CD4-positive, alpha-beta T cell (primary cell): ENCODE measurements around the gene YAP1. TPM values are rescaled to one million over a fixed set of nuclear protein-coding genes. Genes with fewer than 3 reads are reported as not detected.

Source experiments
- ATAC-seq: fragments of 200-7000 bp; cut with Tn5 transposase; one replicate; pipeline ENCODE4 v1.10.0; 2022; ENCODE audit warnings: mild to moderate bottlenecking; ENCODE audit not compliant: poor library complexity
- CTCF ChIA-PET: fragments of 350-600 bp; sonication (Branson Sonifier 250); formaldehyde crosslinking; loops from one replicate; lab custom pipeline; 2021; ENCODE audit warnings: antibody characterized with exemption, inconsistent platforms; lab: Charles Lee
- POLR2A ChIA-PET: fragments of 350-600 bp; sonication (Branson Sonifier 250); formaldehyde crosslinking; loops from one replicate; lab custom pipeline; 2021; ENCODE audit warnings: antibody characterized with exemption, inconsistent platforms; lab: Charles Lee
- DNase-seq, 14 experiments: peaks; one replicate each; pipeline ENCODE4 v3.0.0-alpha.2; 2013 to 2020; ENCODE audit warnings: mixed read lengths in 2 of 14
- H3K27ac ChIP-seq, 2 donors: one replicate each; pipeline versions ENCODE4 v1.5.1 to v1.7.0; 2013; ENCODE audit warnings: low read length in 2 of 2, low read depth in 1 of 2, mild to moderate bottlenecking in 1 of 2
- H3K27me3 ChIP-seq, 2 experiments: 1 replicate in 1 of 2; 2 replicates in 1 of 2; pipeline versions ENCODE4 v1.6.1 to v1.7.0; 2013; ENCODE audit warnings: low read length in 2 of 2, control low read depth in 1 of 2, mild to moderate bottlenecking in 1 of 2, moderate library complexity in 1 of 2; ENCODE audit not compliant: insufficient read depth in 2 of 2, control insufficient read depth in 1 of 2
- H3K36me3 ChIP-seq: one replicate; pipeline ENCODE4 v1.6.1; 2013; ENCODE audit warnings: low read length, control low read depth; ENCODE audit not compliant: insufficient read depth
- H3K4me1 ChIP-seq: one replicate; pipeline ENCODE4 v1.6.1; 2013; ENCODE audit warnings: low read length, control low read depth; ENCODE audit not compliant: insufficient read depth
- H3K4me3 ChIP-seq: one replicate; pipeline ENCODE4 v1.5.1; 2013; ENCODE audit warnings: mild to moderate bottlenecking, low read length, moderate library complexity
- H3K9me3 ChIP-seq, 2 experiments: 1 replicate in 1 of 2; 2 replicates in 1 of 2; pipeline versions ENCODE4 v1.6.1 to v1.7.0; 2013; ENCODE audit warnings: low read length in 2 of 2, mild to moderate bottlenecking in 2 of 2, control low read depth in 1 of 2, moderate library complexity in 1 of 2; ENCODE audit not compliant: control insufficient read depth in 1 of 2, insufficient read depth in 1 of 2
- H3K27ac Mint-ChIP-seq: one replicate; pipeline ENCODE4 v1.8.0; 2020; ENCODE audit warnings: mixed read lengths
- H3K27me3 Mint-ChIP-seq: one replicate; pipeline ENCODE4 v1.8.0; 2021; ENCODE audit warnings: mixed read lengths
- H3K36me3 Mint-ChIP-seq: one replicate; pipeline ENCODE4 v1.8.0; 2021; ENCODE audit warnings: low read depth, mixed read lengths
- H3K4me1 Mint-ChIP-seq: one replicate; pipeline ENCODE4 v1.8.0; 2021; ENCODE audit warnings: low read depth, mixed read lengths
- H3K4me3 Mint-ChIP-seq: one replicate; pipeline ENCODE4 v1.8.0; 2020; ENCODE audit warnings: mild to moderate bottlenecking, mixed read lengths
- H3K9me3 Mint-ChIP-seq: one replicate; pipeline ENCODE4 v1.8.0; 2020; ENCODE audit warnings: mixed read lengths
- CTCF ChIP-seq: fragments of 200-600 bp; IDR thresholded peaks from one replicate; pipeline ENCODE4 v1.8.0; 2022; ENCODE audit warnings: antibody characterized with exemption, mild to moderate bottlenecking
- intact Hi-C, 2 experiments: fragments of 100-400 bp; cut with DNase I in 1 of 2; cut with micrococcal nuclease in 1 of 2; formaldehyde crosslinking; loops; one replicate each; pipeline versions ENCODE4 v1.15.1 to v1.9.0; 2023 to 2025; cut with DNase I, micrococcal nuclease
- total RNA-seq, 174 experiments: library from RNA in 2 of 174; stranded (reverse) in 2 of 174; gene quantifications; one replicate each; pipeline ENCODE4 v1.2.3 and lab custom pipeline; 2021 to 2026

Gene YAP1
- total RNA-seq, 2 experiments from 2014 or later = 0.06 TPM; not detected in 1

GRCh38 chr11:102279641-102280170 lies 169.5 kb downstream of the YAP1 start:
- peaks cover 5% of the 10 kb centered on the region for H3K4me1 Mint-ChIP-seq
- TF ChIP-seq CTCF = no peak
- no peak overlapping the region for H3K4me3 Mint-ChIP-seq
- H3K27me3 Mint-ChIP-seq = peaks cover 17% of the 10 kb centered on the region
- no peaks in the 10 kb centered on the region for H3K9me3 Mint-ChIP-seq
- H3K36me3 ChIP-seq = no peaks in the 10 kb centered on the region
- intact Hi-C loops = no loop called here
- no peak overlapping the region for H3K27ac ChIP-seq
- ATAC-seq (no peak), DNase-seq (no peak)
- no peak overlapping the region for H3K4me3 ChIP-seq
- H3K4me1 ChIP-seq = no peaks in the 10 kb centered on the region
- ChIA-PET POLR2A (interaction anchor here (1.4 kb wide), 1 partner anchor 11 kb away, joined by 5 read pairs; no protein-coding TSS in a partner anchor), CTCF (interaction anchor here (1.3 kb wide), 1 partner anchor 10 kb away, joined by 4 read pairs; no protein-coding TSS in a partner anchor)
- H3K27me3 ChIP-seq = no peaks in the 10 kb centered on the region
- H3K27ac Mint-ChIP-seq = no peak overlapping the region
- no peaks in the 10 kb centered on the region for H3K9me3 ChIP-seq
- no peaks in the 10 kb centered on the region for H3K36me3 Mint-ChIP-seq

DNA sequence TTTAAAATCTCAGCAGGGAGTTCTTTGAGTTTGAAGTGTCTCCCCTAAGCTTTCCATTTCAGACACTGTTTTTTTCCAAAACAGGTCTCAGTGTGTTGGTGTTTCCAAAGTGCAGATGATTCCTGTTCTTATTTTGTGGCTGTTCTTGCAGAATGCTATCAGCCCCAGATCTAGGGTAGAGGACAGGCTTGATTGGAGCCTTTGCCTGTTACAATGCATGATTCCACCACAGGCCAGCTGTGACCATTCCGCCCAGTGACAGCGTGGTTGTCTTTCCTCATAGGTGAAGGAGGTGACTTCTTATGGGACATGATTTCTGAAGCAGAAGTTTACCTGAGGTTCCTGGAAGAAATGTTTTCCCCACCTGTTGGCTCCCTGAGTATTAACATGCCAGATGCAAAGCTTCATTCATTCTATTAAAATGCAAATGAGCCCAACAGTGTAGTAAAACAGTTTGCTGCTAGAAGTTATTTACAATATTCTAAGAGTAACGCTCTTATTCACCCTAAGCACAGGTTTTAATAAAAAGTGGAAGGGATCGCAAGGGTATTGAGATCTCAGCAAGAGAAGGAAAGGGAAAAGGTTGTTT lies 170.1 kb downstream of the YAP1 start:
- intact Hi-C loops = no loop called here
- ChIA-PET CTCF (interaction anchor here (1.3 kb wide), 1 partner anchor 11 kb away, joined by 4 read pairs; no protein-coding TSS in a partner anchor), POLR2A (no interaction called here)
- Mint-ChIP-seq H3K27me3 (peaks cover 16% of the 10 kb centered on the region), H3K4me1 (peaks cover 5% of the 10 kb centered on the region), H3K4me3 (no peak overlapping the region), H3K9me3 (no peaks in the 10 kb centered on the region), H3K27ac (no peak overlapping the region), H3K36me3 (no peaks in the 10 kb centered on the region)
- ATAC-seq (no peak), DNase-seq (no peak)
- Histone ChIP-seq H3K4me3 (no peak overlapping the region), H3K27me3 (no peaks in the 10 kb centered on the region), H3K36me3 (no peaks in the 10 kb centered on the region), H3K27ac (no peak overlapping the region), H3K4me1 (no peaks in the 10 kb centered on the region), H3K9me3 (no peaks in the 10 kb centered on the region)
- TF ChIP-seq CTCF = no peak

Other genes starting within 250 kb of the YAP1 start
- 1 to 10 TPM in 1 of 2 experiments, under 1 TPM in 1; 0.96 to 1.2 TPM for gene CEP126, start 195.4 kb upstream of the YAP1 start, total RNA-seq
- gene ANGPTL5, start 193.9 kb upstream of the YAP1 start, total RNA-seq = not detected
- gene CFAP300, start 63.0 kb upstream of the YAP1 start, total RNA-seq = not detected
- gene BIRC3, start 207.0 kb downstream of the YAP1 start, total RNA-seq = 100 to 1,000 TPM; 115 to 124 TPM
- gene BIRC2, start 236.8 kb downstream of the YAP1 start, total RNA-seq = 100 to 1,000 TPM; 107 to 109 TPM